HG03520 (cell line): ENCODE data around the gene PARP16.
"Not testable (repeated sequence)": the region's sequence is repeated elsewhere in the genome, so short reads cannot be mapped to it uniquely, and the experiment has no call there.

Source experiments
- ATAC-seq: cut with Tn5 transposase; IDR thresholded peaks from one replicate; pipeline ENCODE4 v1.9.1; 2021; ENCODE audit warnings: mild to moderate bottlenecking, moderate library complexity; ENCODE audit not compliant: unreplicated experiment

PARP16 gene

GRCh38 chr15:65245096-65245856 is 41.4 kb downstream of the PARP16 start:
- ATAC-seq: no peak

DNA sequence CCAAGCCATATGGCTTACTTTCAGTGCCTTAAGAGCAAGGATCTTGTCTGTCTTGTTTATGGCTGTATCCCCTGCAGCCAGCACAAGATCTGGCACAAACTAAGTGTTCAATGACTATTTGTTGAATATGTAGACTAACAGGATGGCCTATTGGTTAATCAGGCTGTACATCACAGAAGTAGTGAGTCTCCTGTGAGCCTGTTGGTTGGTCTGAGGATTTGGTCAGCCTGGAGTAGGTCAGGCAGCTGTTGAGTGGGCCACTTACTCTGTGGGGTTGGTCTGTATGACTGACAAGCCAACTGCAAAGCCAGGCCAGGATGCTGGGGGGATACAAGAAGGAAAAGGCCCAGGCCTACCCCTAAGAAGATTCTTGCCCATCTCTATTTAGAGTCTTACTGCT is 42.0 kb downstream of the PARP16 start:
- ATAC-seq: no peak

DNA sequence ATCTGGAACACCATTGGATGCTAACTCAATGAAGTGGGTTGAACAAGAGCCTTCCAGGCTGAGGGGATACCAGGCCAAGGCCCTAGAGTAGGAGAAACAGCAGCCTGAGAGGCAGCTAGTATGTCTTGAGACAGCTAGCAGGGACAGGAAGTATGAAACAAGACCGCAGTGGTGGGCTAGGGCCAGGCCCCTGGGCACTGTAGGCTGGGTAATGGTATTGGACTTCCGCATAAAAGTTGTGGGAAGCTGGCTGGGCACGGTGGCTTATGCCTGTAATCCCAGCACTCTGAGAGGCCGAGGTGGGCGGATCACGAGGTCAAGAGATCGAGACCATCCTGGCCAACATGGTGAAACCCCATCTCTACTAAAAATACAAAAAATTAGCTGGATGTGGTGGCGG is 50.2 kb downstream of the PARP16 start:
- not testable (repeated sequence) for ATAC-seq

DNA sequence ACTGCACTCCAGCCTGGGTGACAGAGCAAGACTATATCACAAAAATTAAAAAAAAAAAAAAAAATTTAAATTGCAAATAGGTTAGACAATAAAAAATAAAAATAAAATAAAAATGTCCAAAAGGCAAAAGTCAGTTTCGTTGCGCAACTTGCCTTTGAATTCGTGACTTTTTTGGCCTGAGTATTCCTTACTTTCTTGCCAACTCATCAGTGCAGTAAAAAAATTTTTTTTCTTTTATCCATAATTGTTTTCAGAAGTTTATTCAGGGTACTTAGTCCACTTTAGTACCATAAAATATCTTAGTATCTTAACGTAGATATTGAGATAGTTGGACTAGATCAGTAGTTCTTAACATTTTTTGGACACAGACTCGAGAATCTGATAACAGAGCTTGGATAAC is 53.0 kb downstream of the PARP16 start:
- no peak for ATAC-seq

- ATAC-seq: no peak
Measured at GRCh38 chr15:65232520-65232919, 54.2 kb downstream of the PARP16 start.

DNA sequence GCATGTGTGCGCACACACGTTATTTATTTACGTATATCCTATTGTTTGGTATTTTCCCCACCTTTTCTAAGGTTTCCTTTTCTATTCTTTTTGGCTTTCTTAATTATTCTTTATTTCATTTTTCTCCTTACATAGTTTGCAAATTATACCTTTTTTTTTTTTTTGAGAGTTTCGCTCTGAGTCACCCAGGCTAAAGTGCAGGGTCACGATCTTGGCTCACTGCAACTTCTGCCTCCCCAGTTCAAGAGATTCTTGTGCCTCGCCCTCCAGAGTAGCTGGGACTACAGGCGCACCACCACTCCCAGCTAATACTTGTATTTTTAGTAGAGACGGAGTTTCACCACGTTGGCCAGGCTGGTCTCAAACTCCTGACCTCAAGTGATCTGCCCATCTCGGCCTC is 55.4 kb downstream of the PARP16 start:
- ATAC-seq: no peak

GRCh38 chr15:65226901-65227300 is 59.8 kb downstream of the PARP16 start:
- not testable (repeated sequence) for ATAC-seq

DNA sequence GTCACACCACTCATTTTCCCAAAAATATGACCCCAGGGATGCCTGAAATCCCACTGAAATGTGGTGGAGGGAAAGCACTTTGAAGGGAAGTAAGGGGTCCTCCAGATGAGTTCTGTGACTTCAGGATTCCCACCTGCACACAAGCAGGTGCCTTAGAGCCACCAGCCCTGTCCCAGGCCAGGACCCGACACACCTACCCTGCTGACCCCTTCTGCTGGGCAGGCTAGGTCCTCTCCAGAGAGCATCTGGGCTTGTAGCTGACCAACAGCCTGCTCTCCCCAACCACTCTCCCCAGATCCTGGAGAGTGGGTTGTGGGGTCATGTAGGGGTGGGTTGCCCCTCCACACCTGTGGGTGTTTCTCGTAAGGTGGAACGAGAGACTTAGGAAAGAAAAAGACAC is 60.5 kb downstream of the PARP16 start:
- ATAC-seq: no peak

DNA sequence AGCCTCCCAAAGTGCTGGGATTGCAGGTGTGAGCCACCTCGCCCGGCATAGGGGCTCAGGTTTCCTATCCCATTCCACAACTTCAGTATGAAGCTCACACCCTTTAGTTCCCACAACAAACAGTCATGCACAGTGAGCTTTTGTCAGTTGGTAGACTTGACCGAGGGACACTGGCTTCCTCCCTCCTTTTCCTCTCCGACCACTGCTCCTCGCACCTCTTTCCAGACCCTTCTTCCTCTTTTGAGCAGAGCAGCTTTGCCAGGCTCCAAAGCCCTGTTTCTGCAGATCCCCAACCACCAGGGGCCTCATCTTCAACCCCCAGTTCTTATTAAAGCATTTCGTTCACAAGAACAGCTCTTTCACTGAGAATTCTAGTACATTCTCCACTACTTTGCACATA is 62.7 kb downstream of the PARP16 start:
- ATAC-seq: no peak

GRCh38 chr15:65222891-65223290 is 63.8 kb downstream of the PARP16 start:
- no peak for ATAC-seq

DNA sequence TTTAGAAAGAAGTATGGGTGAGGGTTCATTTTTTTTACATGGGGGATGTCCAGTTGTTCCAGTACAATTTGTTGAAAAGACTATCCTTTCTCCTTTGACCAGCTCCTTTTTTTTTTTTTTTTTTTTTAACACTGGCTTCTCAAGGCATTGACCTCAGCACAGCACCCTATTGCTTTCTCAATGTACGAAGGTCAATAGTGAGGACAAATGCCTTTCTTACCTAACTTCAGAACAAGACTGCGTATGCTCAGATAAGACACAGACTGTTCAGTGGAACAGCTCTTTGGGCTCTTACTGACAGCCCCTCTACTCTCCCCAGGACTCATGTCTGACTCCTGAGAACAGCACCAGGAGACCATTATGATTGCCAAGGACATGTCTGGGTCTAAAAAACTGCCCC is 65.0 kb downstream of the PARP16 start:
- no peak for ATAC-seq

- no peak for ATAC-seq
Measured at GRCh38 chr15:65219137-65219536, 67.5 kb downstream of the PARP16 start.

- no peak for ATAC-seq
Measured at GRCh38 chr15:65217526-65218482, 68.9 kb downstream of the PARP16 start.

- no peak for ATAC-seq
Measured at GRCh38 chr15:65215496-65215895, 71.2 kb downstream of the PARP16 start.

- ATAC-seq: no peak
Measured at GRCh38 chr15:65214010-65214409, 72.7 kb downstream of the PARP16 start.

GRCh38 chr15:65213241-65213640 is 73.4 kb downstream of the PARP16 start:
- no peak for ATAC-seq

DNA sequence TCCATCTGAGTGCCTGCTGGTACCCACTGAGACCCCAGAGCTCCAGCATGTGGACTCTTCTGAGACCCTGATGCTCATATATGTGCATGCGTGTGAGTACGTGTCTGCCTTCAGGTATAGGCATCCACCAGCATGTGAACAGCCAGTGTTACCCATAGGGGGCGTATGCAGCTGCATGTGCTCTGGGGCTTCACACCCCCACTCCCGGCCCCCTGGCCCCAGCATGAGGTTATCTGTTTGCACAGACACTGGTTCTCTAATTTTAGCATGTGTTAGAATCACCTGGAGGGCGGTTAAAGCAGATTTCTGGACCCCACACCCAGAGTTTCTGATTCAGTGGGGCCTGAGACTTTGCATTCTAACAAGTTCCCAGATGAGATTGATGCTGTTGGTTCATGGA is 74.6 kb downstream of the PARP16 start:
- ATAC-seq: no peak

GRCh38 chr15:65211482-65211982 is 75.2 kb downstream of the PARP16 start:
- ATAC-seq: no peak

GRCh38 chr15:65210770-65211481 is 75.8 kb downstream of the PARP16 start, which contains the start of gene CILP:
CILP (minus strand) TSS chr15:65211473; CDS start chr15:65209755, 1,718 bp downstream.
- no peak for ATAC-seq

DNA sequence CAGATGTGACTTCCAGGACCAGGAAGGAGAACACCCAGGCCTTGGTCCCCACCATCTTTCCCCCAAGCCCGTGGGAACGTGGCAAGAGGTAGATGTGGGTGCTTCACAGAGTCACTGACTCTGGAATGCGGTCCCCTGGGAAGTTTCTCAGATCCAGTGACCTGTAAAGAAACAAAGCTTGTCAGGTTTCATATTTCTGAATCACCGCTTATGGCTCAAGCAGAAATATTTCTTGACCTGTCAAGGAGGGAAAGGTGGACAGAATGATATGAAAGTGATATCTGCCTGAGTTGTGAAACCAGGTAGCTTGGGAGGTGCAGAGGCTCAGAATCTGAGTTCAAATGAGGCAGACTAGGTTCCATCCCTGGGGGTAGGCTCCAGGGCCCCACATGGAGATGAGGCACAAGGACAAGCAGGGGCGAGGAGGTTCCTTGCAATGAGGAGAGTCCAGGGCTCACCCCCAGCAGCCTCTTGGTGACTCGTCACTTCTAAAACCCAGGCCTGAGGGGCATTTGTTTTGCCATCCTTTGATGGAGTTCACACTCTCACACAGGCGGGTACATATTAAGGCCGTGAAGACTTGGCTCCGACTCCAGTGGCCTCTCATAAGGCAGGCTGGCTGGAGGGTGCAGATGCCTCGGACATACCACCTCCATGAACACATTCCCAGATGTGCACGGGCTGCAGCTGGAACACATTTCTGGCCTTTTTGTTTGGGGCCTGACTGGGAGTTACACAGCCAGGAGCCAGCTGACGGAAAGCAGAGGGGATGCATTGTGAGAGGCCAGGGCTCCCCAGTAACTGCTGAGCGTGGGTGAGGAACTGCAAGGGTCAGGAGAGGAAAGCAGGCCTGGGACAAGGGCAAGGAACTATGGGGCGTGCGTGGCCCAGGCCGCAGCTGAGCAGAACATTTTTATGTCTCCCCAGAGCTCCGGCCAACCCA is 76.7 kb downstream of the PARP16 start:
- no peak for ATAC-seq
